SK-N-SH (cell line): ENCODE results near the gene GPR15LG. TPM values are rescaled to one million over a fixed set of nuclear protein-coding genes. Genes with fewer than 3 reads are reported as not detected.

ENCODE experiments used
- CTCF ChIA-PET: fragments of 300-600, 350-600 bp; formaldehyde crosslinking; extraction: SDS; loops from one replicate; lab custom pipeline; 2021; lab: Yijun Ruan, JAX
- POLR2A ChIA-PET: fragments of 350-600 bp; sonication (Branson Sonifier 250); formaldehyde crosslinking; extraction: SDS; loops from one replicate; lab custom pipeline; 2020; ENCODE audit warnings: antibody characterized with exemption, inconsistent platforms; lab: Yijun Ruan, JAX
- DNase-seq: peaks from one replicate; pipeline ENCODE4 v3.0.0; 2012
- H2AFZ ChIP-seq: fragments of 200-600 bp; sonication (generic); 2 replicates; pipeline ENCODE4 v1.8.1; 2016; ENCODE audit warnings: antibody characterized with exemption, mild to moderate bottlenecking, low read depth
- H3F3A ChIP-seq: fragments of 200-600 bp; sonication (generic); replicated peaks from 2 replicates; pipeline ENCODE3; 2016; ENCODE audit warnings: antibody characterized with exemption, mild to moderate bottlenecking; ENCODE audit not compliant: insufficient read depth
- H3K27ac ChIP-seq, 2 experiments: fragments of 200-500 bp in 1 of 2; fragments of 200-600 bp in 1 of 2; sonication (Bioruptor generic) in 1 of 2; sonication (generic), shearing (Covaris generic) in 1 of 2; 2 replicates each; pipeline versions ENCODE4 v1.5.1 to v1.6.1; 2014 to 2016; ENCODE audit warnings: low read depth in 2 of 2, inconsistent platforms in 1 of 2, low read length in 1 of 2, mild to moderate bottlenecking in 1 of 2, mixed read lengths in 1 of 2
- H3K27me3 ChIP-seq: fragments of 200-600 bp; sonication (generic), shearing (Covaris generic); 2 replicates; pipeline ENCODE4 v1.6.1; 2016; ENCODE audit warnings: mixed run types; ENCODE audit not compliant: insufficient read depth
- H3K36me3 ChIP-seq, 2 experiments: fragments of 200-500 bp in 1 of 2; fragments of 200-600 bp in 1 of 2; sonication (Bioruptor generic) in 1 of 2; sonication (generic) in 1 of 2; replicated peaks in 1 of 2; 2 replicates each; pipeline versions ENCODE3 to v1.5.1; 2014 to 2016; ENCODE audit warnings: low read length in 1 of 2, mild to moderate bottlenecking in 1 of 2; ENCODE audit not compliant: insufficient read depth in 2 of 2, control insufficient read depth in 1 of 2
- H3K4me1 ChIP-seq, 2 experiments: fragments of 200-500 bp in 1 of 2; fragments of 200-600 bp in 1 of 2; sonication (Bioruptor generic) in 1 of 2; sonication (generic), shearing (Covaris generic) in 1 of 2; 2 replicates each; pipeline versions ENCODE4 v1.5.1 to v1.6.1; 2014 to 2016; ENCODE audit warnings: low read depth in 1 of 2, low read length in 1 of 2, mixed run types in 1 of 2; ENCODE audit not compliant: insufficient read depth in 2 of 2, control insufficient read depth in 1 of 2
- H3K4me2 ChIP-seq: fragments of 200-600 bp; sonication (generic), shearing (Covaris generic); 2 replicates; pipeline ENCODE4 v1.6.1; 2017; ENCODE audit warnings: mixed run types
- H3K4me3 ChIP-seq, 2 experiments: fragments of 200-500 bp in 1 of 2; fragments of 200-600 bp in 1 of 2; sonication (Bioruptor generic) in 1 of 2; sonication (generic), shearing (Covaris generic) in 1 of 2; 2 replicates each; pipeline versions ENCODE4 v1.5.1 to v1.8.1; 2014 to 2016; ENCODE audit warnings: low read depth in 2 of 2, inconsistent platforms in 1 of 2, low read length in 1 of 2, mild to moderate bottlenecking in 1 of 2, mixed read lengths in 1 of 2, moderate library complexity in 1 of 2
- H3K79me2 ChIP-seq: fragments of 200-600 bp; sonication (generic); 2 replicates; pipeline ENCODE4 v1.8.1; 2017; ENCODE audit warnings: mild to moderate bottlenecking; ENCODE audit not compliant: insufficient read depth
- H3K9ac ChIP-seq: fragments of 200-600 bp; sonication (generic); 2 replicates; pipeline ENCODE4 v1.6.1; 2017; ENCODE audit warnings: mixed run types
- H3K9me2 ChIP-seq: fragments of 200-600 bp; sonication (generic); 2 replicates; pipeline ENCODE4 v1.6.1; 2017; ENCODE audit warnings: mixed run types
- H3K9me3 ChIP-seq: fragments of 200-600 bp; sonication (generic); 2 replicates; pipeline ENCODE4 v1.6.1; 2017; ENCODE audit warnings: mixed run types, mild to moderate bottlenecking, moderate library complexity
- H4K20me1 ChIP-seq: fragments of 200-600 bp; sonication (generic); 2 replicates; pipeline ENCODE4 v1.6.1; 2017; ENCODE audit warnings: mild to moderate bottlenecking, mixed run types; ENCODE audit not compliant: insufficient read depth
- FOXJ3 ChIP-seq: sonication (generic); formaldehyde crosslinking; IDR thresholded peaks from 2 replicates; pipeline ENCODE4 v1.5.1; 2020; ENCODE audit warnings: mild to moderate bottlenecking, missing genetic modification reagents
- FOXM1 ChIP-seq: IDR thresholded peaks from 2 replicates; pipeline ENCODE4 v1.4.0; 2012; ENCODE audit warnings: low read depth, mild to moderate bottlenecking
- GABPA ChIP-seq: IDR thresholded peaks from 2 replicates; pipeline ENCODE4 v1.4.0; 2012; ENCODE audit warnings: low read depth, mild to moderate bottlenecking
- GATA2 ChIP-seq: sonication (generic); formaldehyde crosslinking; IDR thresholded peaks from 2 replicates; pipeline ENCODE4 v1.5.0; 2020; ENCODE audit warnings: mild to moderate bottlenecking, missing genetic modification reagents
- IRF3 ChIP-seq: fragments of 150-350 bp; IDR thresholded peaks from 2 replicates; pipeline ENCODE4 v1.6.1; 2016; ENCODE audit warnings: mild to moderate bottlenecking, low read depth, low read length
- JUND ChIP-seq: IDR thresholded peaks from 2 replicates; pipeline ENCODE4 v1.4.0; 2012
- MEF2A ChIP-seq: IDR thresholded peaks from 2 replicates; pipeline ENCODE4 v1.4.0; 2012; ENCODE audit warnings: low read depth, borderline replicate concordance
- NFIC ChIP-seq: IDR thresholded peaks from 2 replicates; pipeline ENCODE4 v1.4.0; 2012; ENCODE audit warnings: borderline replicate concordance
- PBX3 ChIP-seq: IDR thresholded peaks from 2 replicates; pipeline ENCODE4; 2012
- RCOR1 ChIP-seq: fragments of 150-350 bp; IDR thresholded peaks from 2 replicates; pipeline ENCODE4 v1.6.1; 2017; ENCODE audit warnings: antibody characterized with exemption, low read length
- RXRA ChIP-seq: IDR thresholded peaks from 2 replicates; pipeline ENCODE4 v1.4.0; 2012; ENCODE audit warnings: low read depth, mild to moderate bottlenecking, borderline replicate concordance
- SIN3A ChIP-seq: IDR thresholded peaks from 2 replicates; pipeline ENCODE4 v1.6.1; 2012; ENCODE audit warnings: low read depth, mild to moderate bottlenecking, low read length, moderate library complexity, borderline replicate concordance
- USF1 ChIP-seq: IDR thresholded peaks from 2 replicates; pipeline ENCODE4 v1.4.0; 2012; ENCODE audit warnings: low read depth, borderline replicate concordance
- YY1 ChIP-seq: IDR thresholded peaks from 2 replicates; pipeline ENCODE4 v1.4.0; 2012; ENCODE audit warnings: low read depth, mild to moderate bottlenecking
- ZBTB33 ChIP-seq: IDR thresholded peaks from 2 replicates; pipeline ENCODE4 v1.4.0; 2012; ENCODE audit warnings: low read depth, borderline replicate concordance
- WGBS: methylation state at CpG from one replicate; pipeline ENCODE4 v1.1.6; 2017; ENCODE audit warnings: low lambda C conversion rate; 5-methylcytosine and 5-hydroxymethylcytosine counted together
- polyA plus RNA-seq, 3 experiments: library from polyadenylated mRNA; depleted of rRNA; stranded (reverse); fragments of >200 nt; gene quantifications; 2 replicates each; pipeline ENCODE4 v1.2.3, GENCODE V29; 2012

The GPR15LG gene
- polyA plus RNA-seq, 1 of the 3 experiments (the other 2 are of a cell fraction): not detected

- Histone ChIP-seq H3K79me2 (no peaks in the 10 kb centered on the region), H3K36me3 (no peaks in the 10 kb centered on the region), H3K27me3 (no peaks in the 10 kb centered on the region), H2AFZ (no peak overlapping the region), H3F3A (no peaks in the 10 kb centered on the region), H3K4me1 (peaks cover 0 to 11% of the 10 kb centered on the region in 2 experiments; a peak in 1 of 4 replicates), H3K4me3 (no peak overlapping the region), H3K9ac (no peak overlapping the region), H3K27ac (no peak overlapping the region), H4K20me1 (no peaks in the 10 kb centered on the region), H3K9me3 (no peaks in the 10 kb centered on the region), H3K9me2 (no peaks in the 10 kb centered on the region), H3K4me2 (no peak overlapping the region)
- ChIA-PET CTCF (interaction anchor here (1.4 to 5.7 kb wide), 3 partner anchors 8 to 49 kb away, joined by 3 to 34 read pairs (median 13); no protein-coding TSS in a partner anchor), POLR2A (no interaction called here)
- TF ChIP-seq JUND (no peak), SIN3A (no peak), ZBTB33 (no peak), GABPA (no peak), FOXJ3 (CRISPR knock-in tag) (no peak), YY1 (no peak), USF1 (no peak), RXRA (no peak), NFIC (no peak), PBX3 (no peak), IRF3 (no peak), RCOR1 (no peak), MEF2A (no peak)
- no peak for DNase-seq
- WGBS: 80% methylated on average over 3 of the region's 5 CpGs
Observed at GRCh38 chr10:84196941-84197340, 23.3 kb downstream of the GPR15LG start.

GRCh38 chr10:84197643-84198042 is 24.0 kb downstream of the GPR15LG start:
- Histone ChIP-seq H3K27me3 (no peaks in the 10 kb centered on the region), H3K79me2 (no peaks in the 10 kb centered on the region), H2AFZ (no peak overlapping the region), H3K9ac (no peak overlapping the region), H3K9me3 (no peaks in the 10 kb centered on the region), H4K20me1 (no peaks in the 10 kb centered on the region), H3K4me2 (no peak overlapping the region), H3K36me3 (no peaks in the 10 kb centered on the region), H3K27ac (no peak overlapping the region), H3K9me2 (no peaks in the 10 kb centered on the region), H3K4me1 (peaks cover 0 to 11% of the 10 kb centered on the region in 2 experiments; a peak in 1 of 4 replicates), H3K4me3 (no peak overlapping the region), H3F3A (no peaks in the 10 kb centered on the region)
- no peak for DNase-seq
- ChIA-PET POLR2A (no interaction called here), CTCF (interaction anchor here (1.4 to 5.7 kb wide), 3 partner anchors 8 to 50 kb away, joined by 3 to 34 read pairs (median 13); no protein-coding TSS in a partner anchor)
- 10% methylated on average over 3 of the region's 5 CpGs for WGBS
- TF ChIP-seq IRF3: no peak
- TF ChIP-seq FOXM1: no peak
- no peak for TF ChIP-seq SIN3A
- TF ChIP-seq GATA2 (CRISPR knock-in tag): no peak
